ENCODE data around the gene NRN1L.

DNA sequence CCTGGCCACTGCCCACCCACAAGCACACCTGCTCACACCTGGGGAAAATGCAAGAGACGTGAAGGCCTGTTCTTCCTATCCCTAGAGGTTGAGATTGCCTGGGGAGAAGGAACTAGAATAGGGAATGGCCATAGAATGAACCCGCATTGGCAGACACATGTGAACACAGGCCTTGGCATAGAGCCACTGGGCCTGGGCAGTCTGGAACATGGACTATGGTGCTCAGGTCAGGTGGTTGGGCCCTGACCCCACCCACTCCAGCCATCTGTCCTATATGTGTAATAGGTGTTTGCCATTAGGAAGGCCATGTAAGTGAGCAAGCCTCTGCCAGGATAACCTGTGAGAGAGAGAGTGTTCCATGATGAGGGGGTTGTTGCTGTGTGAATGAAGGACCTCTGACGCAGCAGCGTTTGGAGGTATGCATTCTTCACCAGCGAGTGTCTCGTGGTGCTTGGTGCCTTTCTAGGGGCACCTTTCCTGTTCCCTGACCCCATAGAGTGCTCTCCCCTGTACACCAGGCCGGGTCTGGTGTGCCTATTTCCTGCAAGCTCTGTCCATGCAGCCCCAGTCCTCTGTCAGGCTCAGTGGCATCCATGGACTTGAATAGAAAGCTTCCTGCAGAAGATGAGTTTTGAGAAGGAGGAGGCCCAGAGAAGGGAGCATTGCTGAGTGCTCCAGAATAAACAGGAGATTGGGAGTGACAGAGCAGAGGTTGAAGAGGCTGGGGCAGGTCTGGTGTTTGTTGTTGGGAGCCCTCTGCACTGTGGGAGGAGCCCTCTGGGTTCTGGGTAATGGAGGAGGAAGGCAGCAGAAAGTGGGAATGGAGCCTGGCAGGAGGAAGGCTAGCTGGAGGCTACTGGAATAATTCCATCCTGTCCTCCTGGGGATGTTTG lies 31.4 kb downstream of the NRN1L start:
- TF ChIP-seq POLR2AphosphoS5 (IDR thresholded peaks at IDR 0.05; ENCODE audit: insufficient read depth, low read depth, low read length) (no peak), POLR2A (IDR thresholded peaks at IDR 0.05; ENCODE audit: low read depth, low read length) (no peak)
- TF ChIP-seq, protein P1, sequence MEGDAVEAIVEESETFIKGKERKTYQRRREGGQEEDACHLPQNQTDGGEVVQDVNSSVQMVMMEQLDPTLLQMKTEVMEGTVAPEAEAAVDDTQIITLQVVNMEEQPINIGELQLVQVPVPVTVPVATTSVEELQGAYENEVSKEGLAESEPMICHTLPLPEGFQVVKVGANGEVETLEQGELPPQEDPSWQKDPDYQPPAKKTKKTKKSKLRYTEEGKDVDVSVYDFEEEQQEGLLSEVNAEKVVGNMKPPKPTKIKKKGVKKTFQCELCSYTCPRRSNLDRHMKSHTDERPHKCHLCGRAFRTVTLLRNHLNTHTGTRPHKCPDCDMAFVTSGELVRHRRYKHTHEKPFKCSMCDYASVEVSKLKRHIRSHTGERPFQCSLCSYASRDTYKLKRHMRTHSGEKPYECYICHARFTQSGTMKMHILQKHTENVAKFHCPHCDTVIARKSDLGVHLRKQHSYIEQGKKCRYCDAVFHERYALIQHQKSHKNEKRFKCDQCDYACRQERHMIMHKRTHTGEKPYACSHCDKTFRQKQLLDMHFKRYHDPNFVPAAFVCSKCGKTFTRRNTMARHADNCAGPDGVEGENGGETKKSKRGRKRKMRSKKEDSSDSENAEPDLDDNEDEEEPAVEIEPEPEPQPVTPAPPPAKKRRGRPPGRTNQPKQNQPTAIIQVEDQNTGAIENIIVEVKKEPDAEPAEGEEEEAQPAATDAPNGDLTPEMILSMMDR (IDR thresholded peaks at IDR 0.05; ENCODE audit: extremely low read depth in 1 of 2, insufficient read depth in 1 of 2, low read depth in 1 of 2, low read length in 2 of 2), result no peak
